ENCODE results near the gene SLC6A13. TPM values are rescaled to one million over a fixed set of nuclear protein-coding genes. Genes with fewer than 3 reads are reported as not detected.

The SLC6A13 gene
- total and polyA plus RNA-seq, 2 of the 13 experiments (the other 11 are each of a cell fraction or from before 2014, with no cell fraction given) = 0.05 to 0.15 TPM

DNA sequence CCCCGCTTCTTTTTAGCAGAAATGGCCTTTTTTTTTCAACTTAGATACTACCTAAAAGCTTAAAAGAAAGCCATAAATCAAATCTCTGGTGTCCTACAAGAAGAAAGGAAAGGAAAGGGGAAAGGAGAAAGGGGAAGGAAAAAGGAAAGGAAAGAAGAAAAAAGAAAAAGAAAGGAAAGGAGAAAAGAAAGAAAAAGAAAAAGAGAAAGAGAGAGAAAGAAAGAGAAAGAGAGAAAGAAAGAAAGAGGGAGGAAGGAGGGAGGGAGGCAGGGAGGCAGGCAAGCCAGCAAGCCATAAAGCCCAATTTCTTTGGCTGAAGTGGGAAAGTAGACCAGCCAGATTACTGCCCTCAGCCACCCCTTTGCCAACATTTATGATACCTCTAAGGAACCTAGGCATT, 32.5 kb upstream of the SLC6A13 start (continued):
- no peak for TF ChIP-seq ZNF225 (CRISPR knock-in tag; IDR thresholded peaks at IDR 0.05)
- TF ChIP-seq ZNF224 (CRISPR knock-in tag; IDR thresholded peaks at IDR 0.05) = no peak
- no peak for TF ChIP-seq GRHL1 (CRISPR knock-in tag; conservative IDR thresholded peaks at IDR 0.05)
- no peak for TF ChIP-seq NFE2 (CRISPR knock-in tag; IDR thresholded peaks at IDR 0.05)
- TF ChIP-seq SRSF9 (IDR thresholded peaks at IDR 0.05; ENCODE audit: borderline replicate concordance, insufficient read depth, low read depth, low read length, poor library complexity, severe bottlenecking) = no peak

GRCh38 chr12:293199-293598, 30.6 kb upstream of the SLC6A13 start:
- BruUV-seq (replicated peaks) = no TSS peak

More at GRCh38 chr12:293199-293598, 30.6 kb upstream of the SLC6A13 start:
- TF ChIP-seq PAWR (CRISPR knock-in tag; IDR thresholded peaks at IDR 0.05; ENCODE audit: borderline replicate concordance) (no peak), CEBPB (IDR thresholded peaks at IDR 0.05; ENCODE audit: borderline replicate concordance, low read depth, low read length) (peak; percentile 74), IKZF1 (IDR thresholded peaks at IDR 0.05) (no peak), ZNF414 (CRISPR knock-in tag; IDR thresholded peaks at IDR 0.05) (no peak), TARDBP (CRISPR knock-in tag; IDR thresholded peaks at IDR 0.05) (no peak)
- no peak for ATAC-seq
- Histone ChIP-seq H4K20me1 (ENCODE audit: insufficient read depth, low read length) (no peaks in the 10 kb centered on the region), H3K27ac (ENCODE audit: extremely low read length, insufficient read depth, low read length) (no peak overlapping the region), H3K4me3 (replicated peaks in 1 of 3; ENCODE audit: insufficient read depth in 1 of 3, low read depth in 2 of 3, low read length in 3 of 3) (no peak overlapping the region), H3K79me2 (ENCODE audit: insufficient read depth, low read length) (no peaks in the 10 kb centered on the region), H3K4me2 (ENCODE audit: low read depth, low read length) (no peak overlapping the region), H3K9me3 (ENCODE audit: low read length) (no peaks in the 10 kb centered on the region), H3K27me3 (ENCODE audit: control insufficient read depth in 1 of 2, insufficient read depth in 2 of 2, low read length in 2 of 2) (no peaks in the 10 kb centered on the region), H3K36me3 (replicated peaks in 1 of 2; ENCODE audit: control insufficient read depth in 1 of 2, insufficient read depth in 2 of 2, low read length in 2 of 2) (peaks cover 10 to 56% of the 10 kb centered on the region in 2 experiments), H3K9ac (ENCODE audit: insufficient read depth, low read depth, low read length) (no peak overlapping the region), H3K4me1 (ENCODE audit: insufficient read depth, low read length) (peaks cover 7% of the 10 kb centered on the region), H2AFZ (ENCODE audit: low read length) (no peak overlapping the region)
- ChIA-PET POLR2A (no interaction called here), CTCF (ENCODE audit: low intra/inter-chr PET ratio, low total read pairs) (no interaction called here)
- intact Hi-C loops (cut with micrococcal nuclease; ENCODE audit: unreplicated experiment) = no loop called here
- WGBS (ENCODE audit: low lambda C conversion rate) = over 99% methylated on average over 5 of the region's 5 CpGs
- FAIRE-seq = no peak
- in situ Hi-C loops (cut with HindIII; ENCODE audit: extremely low pct_ligation_motif_present, low pct_unique_long_range_greater_than_20kb) = no loop called here
- no peak for DNase-seq (ENCODE audit: low spot score)
